Activated CD8-positive, alpha-beta T cell treated with anti-CD3 and anti-CD28 coated beads, Interleukin-2, amount 10 ng/mL, durations not matched to agents 7 days and 5 days (primary cell): ENCODE data around the gene LRCOL1. TPM values are rescaled to one million over a fixed set of nuclear protein-coding genes. Genes with fewer than 3 reads are reported as not detected.
A peak's percentile ranks its signal among the peaks of the same experiment; 100 is the strongest.

Source experiments
- ATAC-seq: fragments of 150-1000 bp; cut with Tn5 transposase; one replicate; pipeline ENCODE4 v1.10.0; 2021; ENCODE audit warnings: moderate library complexity
- CTCF ChIA-PET: fragments of 350-600 bp; sonication (Branson Sonifier 250); formaldehyde crosslinking; loops from one replicate; lab custom pipeline; 2021; ENCODE audit warnings: antibody characterized with exemption; lab: Charles Lee
- POLR2A ChIA-PET: fragments of 350-600 bp; sonication (Branson Sonifier 250); formaldehyde crosslinking; loops from one replicate; lab custom pipeline; 2021; ENCODE audit warnings: antibody characterized with exemption; lab: Charles Lee
- DNase-seq: peaks from one replicate; pipeline ENCODE4 v3.0.0-alpha.2; 2020
- H3K27ac Mint-ChIP-seq: one replicate; pipeline ENCODE4 v1.8.0; 2021; ENCODE audit warnings: mild to moderate bottlenecking, mixed read lengths
- H3K27me3 Mint-ChIP-seq: one replicate; pipeline ENCODE4 v1.8.0; 2021; ENCODE audit warnings: low read depth, mixed read lengths
- H3K36me3 Mint-ChIP-seq: one replicate; pipeline ENCODE4 v1.8.0; 2021; ENCODE audit warnings: low read depth, mixed read lengths
- H3K4me1 Mint-ChIP-seq: one replicate; pipeline ENCODE4 v1.8.0; 2021; ENCODE audit warnings: low read depth, mixed read lengths
- H3K4me3 Mint-ChIP-seq: one replicate; pipeline ENCODE4 v1.8.0; 2021; ENCODE audit warnings: mild to moderate bottlenecking, mixed read lengths
- H3K9me3 Mint-ChIP-seq: one replicate; pipeline ENCODE4 v1.8.0; 2022; ENCODE audit warnings: mixed read lengths; ENCODE audit not compliant: insufficient read depth
- total RNA-seq, 2 experiments: library from RNA; stranded (reverse); gene quantifications; one replicate each; pipeline ENCODE4 v1.2.3, GENCODE V29; 2021

Gene LRCOL1
- total RNA-seq, 2 experiments from 2014 or later, result not detected

GRCh38 chr12:132621657-132622435 lies 11.5 kb upstream of the LRCOL1 start:
- CTCF ChIA-PET, result interaction anchor here (1.0 kb wide), 1 partner anchor 11 kb away, joined by 3 read pairs; the partner anchor contains the start of gene LRCOL1
- Mint-ChIP-seq H3K36me3 (peaks cover 18% of the 10 kb centered on the region), H3K4me1 (peaks cover 4% of the 10 kb centered on the region), H3K27ac (no peak overlapping the region), H3K4me3 (no peak overlapping the region), H3K9me3 (peaks cover 7% of the 10 kb centered on the region), H3K27me3 (peaks cover 13% of the 10 kb centered on the region)
- DNase-seq (no peak), ATAC-seq (no peak)
- POLR2A ChIA-PET, result no interaction called here

GRCh38 chr12:132620899-132621656 lies 10.7 kb upstream of the LRCOL1 start:
- CTCF ChIA-PET, result interaction anchor here (1.0 kb wide), 1 partner anchor 10 kb away, joined by 3 read pairs; the partner anchor contains the start of gene LRCOL1
- POLR2A ChIA-PET, result no interaction called here
- Mint-ChIP-seq H3K9me3 (peaks cover 7% of the 10 kb centered on the region), H3K27ac (no peak overlapping the region), H3K36me3 (peaks cover 16% of the 10 kb centered on the region), H3K27me3 (peaks cover 16% of the 10 kb centered on the region), H3K4me3 (no peak overlapping the region), H3K4me1 (peaks cover 4% of the 10 kb centered on the region)
- DNase-seq, result no peak
- no peak for ATAC-seq

GRCh38 chr12:132620113-132620898 lies 9.9 kb upstream of the LRCOL1 start:
- CTCF ChIA-PET, result no interaction called here
- H3K4me1 Mint-ChIP-seq, result peaks cover 4% of the 10 kb centered on the region
- no peak overlapping the region for H3K27ac Mint-ChIP-seq

GRCh38 chr12:132619386-132620112 lies 9.2 kb upstream of the LRCOL1 start:
- H3K4me3 Mint-ChIP-seq, result no peak overlapping the region
- peaks cover 9% of the 10 kb centered on the region for H3K4me1 Mint-ChIP-seq
- DNase-seq, result no peak
- POLR2A ChIA-PET, result no interaction called here
- H3K27me3 Mint-ChIP-seq, result peaks cover 25% of the 10 kb centered on the region
- ATAC-seq, result peak; percentile 12
- H3K36me3 Mint-ChIP-seq, result peaks cover 10% of the 10 kb centered on the region
- no peak overlapping the region for H3K27ac Mint-ChIP-seq
- H3K9me3 Mint-ChIP-seq, result peaks cover 7% of the 10 kb centered on the region
- CTCF ChIA-PET, result no interaction called here

More at GRCh38 chr12:132620113-132620898, 9.9 kb upstream of the LRCOL1 start:
- DNase-seq (no peak), ATAC-seq (no peak)
- H3K27me3 Mint-ChIP-seq, result peaks cover 20% of the 10 kb centered on the region
- peaks cover 13% of the 10 kb centered on the region for H3K36me3 Mint-ChIP-seq
- no peak overlapping the region for H3K4me3 Mint-ChIP-seq
- H3K9me3 Mint-ChIP-seq, result peaks cover 7% of the 10 kb centered on the region
- POLR2A ChIA-PET, result no interaction called here

GRCh38 chr12:132619071-132619385 lies 8.6 kb upstream of the LRCOL1 start:
- ChIA-PET POLR2A (no interaction called here), CTCF (no interaction called here)
- Mint-ChIP-seq H3K27me3 (peaks cover 25% of the 10 kb centered on the region), H3K27ac (no peak overlapping the region), H3K36me3 (peaks cover 10% of the 10 kb centered on the region), H3K4me3 (no peak overlapping the region), H3K9me3 (peaks cover 7% of the 10 kb centered on the region), H3K4me1 (peaks cover 9% of the 10 kb centered on the region)
- ATAC-seq (no peak), DNase-seq (no peak)

- Mint-ChIP-seq H3K4me1 (peaks cover 9% of the 10 kb centered on the region), H3K27me3 (peaks cover 25% of the 10 kb centered on the region), H3K4me3 (no peak within 1 kb of the TSS), H3K36me3 (peaks cover 10% of the 10 kb centered on the region), H3K27ac (no peak within 1 kb of the TSS), H3K9me3 (peaks cover 7% of the 10 kb centered on the region)
- ATAC-seq (no peak), DNase-seq (no peak)
- ChIA-PET CTCF (no interaction called here), POLR2A (no interaction called here)
These were observed 8.3 kb upstream of the LRCOL1 start, which contains the start of gene P2RX2 for GRCh38 chr12:132618683-132619043. P2RX2 (plus strand) TSS chr12:132618776; CDS start chr12:132618817, 41 bp downstream.

GRCh38 chr12:132617822-132618682 lies 7.7 kb upstream of the LRCOL1 start:
- ATAC-seq, result no peak
- POLR2A ChIA-PET, result no interaction called here
- no peak overlapping the region for H3K4me3 Mint-ChIP-seq

GRCh38 chr12:132617135-132617701 lies 6.8 kb upstream of the LRCOL1 start:
- Mint-ChIP-seq H3K27ac (no peak overlapping the region), H3K4me3 (no peak overlapping the region), H3K36me3 (peaks cover 10% of the 10 kb centered on the region), H3K9me3 (peaks cover 7% of the 10 kb centered on the region), H3K27me3 (peaks cover 25% of the 10 kb centered on the region), H3K4me1 (peaks cover 5% of the 10 kb centered on the region)
- ChIA-PET POLR2A (no interaction called here), CTCF (interaction anchor here (1.2 kb wide), 2 partner anchors 22 to 37 kb away, joined by 3 to 4 read pairs; no protein-coding TSS in a partner anchor)
- ATAC-seq, result no peak
- no peak for DNase-seq

More at GRCh38 chr12:132617822-132618682, 7.7 kb upstream of the LRCOL1 start:
- peaks cover 9% of the 10 kb centered on the region for H3K4me1 Mint-ChIP-seq
- CTCF ChIA-PET, result interaction anchor here (1.2 kb wide), 1 partner anchor 37 kb away, joined by 3 read pairs; no protein-coding TSS in a partner anchor
- H3K27ac Mint-ChIP-seq, result no peak overlapping the region
- H3K27me3 Mint-ChIP-seq, result peaks cover 25% of the 10 kb centered on the region
- H3K9me3 Mint-ChIP-seq, result peaks cover 7% of the 10 kb centered on the region
- peaks cover 10% of the 10 kb centered on the region for H3K36me3 Mint-ChIP-seq
- no peak for DNase-seq

GRCh38 chr12:132615579-132616038 lies 5.2 kb upstream of the LRCOL1 start:
- ATAC-seq, result no peak
- Mint-ChIP-seq H3K4me3 (no peak overlapping the region), H3K27me3 (peaks cover 26% of the 10 kb centered on the region), H3K27ac (no peak overlapping the region), H3K4me1 (peaks cover 5% of the 10 kb centered on the region), H3K36me3 (peaks cover 10% of the 10 kb centered on the region), H3K9me3 (peaks cover 7% of the 10 kb centered on the region)
- no peak for DNase-seq
- CTCF ChIA-PET, result interaction anchor here (0.7 to 3.3 kb wide), 15 partner anchors 14 to 429 kb away, joined by 3 to 29 read pairs (median 3); no protein-coding TSS in a partner anchor
- POLR2A ChIA-PET, result interaction anchor here (0.7 kb wide), 1 partner anchor 12 kb away, joined by 3 read pairs; no protein-coding TSS in a partner anchor
